ENCODE results near the gene SLC11A1. TPM values are rescaled to one million over a fixed set of nuclear protein-coding genes. Genes with fewer than 3 reads are reported as not detected.
A peak's percentile ranks its signal among the peaks of the same experiment; 100 is the strongest.

SLC11A1 gene
- total RNA-seq, 2 donors from 2014 or later, result 1.1 to 1.8 TPM

GRCh38 chr2:218389333-218390150, 7.5 kb downstream of the SLC11A1 start:
- no peak for DNase-seq
- intact Hi-C loops (cut with DNase I), result loop anchor here (5.0 kb wide), 1 partner anchor 87 kb away; no protein-coding TSS in a partner anchor
- Histone ChIP-seq H3K9me3 (no peaks in the 10 kb centered on the region), H3K4me3 (no peak overlapping the region), H3K27ac (no peak overlapping the region), H3K4me1 (no peaks in the 10 kb centered on the region), H3K27me3 (no peaks in the 10 kb centered on the region), H3K36me3 (no peaks in the 10 kb centered on the region), H3K9ac (ENCODE audit: low read depth in 2 of 2, low read length in 2 of 2) (no peak overlapping the region)
- no peak for TF ChIP-seq CTCF (IDR thresholded peaks at IDR 0.05)

DNA sequence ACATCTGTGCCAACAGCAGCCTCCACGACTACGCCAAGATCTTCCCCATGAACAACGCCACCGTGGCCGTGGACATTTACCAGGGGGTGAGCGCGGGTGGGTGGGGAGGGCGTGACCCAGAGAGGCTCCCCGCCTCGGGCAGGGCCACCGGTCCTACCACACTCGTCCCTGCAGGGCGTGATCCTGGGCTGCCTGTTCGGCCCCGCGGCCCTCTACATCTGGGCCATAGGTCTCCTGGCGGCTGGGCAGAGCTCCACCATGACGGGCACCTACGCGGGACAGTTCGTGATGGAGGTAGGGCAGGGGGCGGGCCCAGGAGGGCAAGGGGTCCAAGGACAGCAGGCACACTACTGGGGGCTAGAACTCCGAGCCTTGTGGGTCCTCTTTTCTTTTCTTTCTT, 9.1 kb downstream of the SLC11A1 start:
- TF ChIP-seq CTCF (IDR thresholded peaks at IDR 0.05), result no peak
- Histone ChIP-seq H3K9ac (ENCODE audit: low read depth in 2 of 2, low read length in 2 of 2) (no peak overlapping the region), H3K4me3 (no peak overlapping the region), H3K27me3 (no peaks in the 10 kb centered on the region), H3K4me1 (peaks cover 4% of the 10 kb centered on the region), H3K36me3 (no peaks in the 10 kb centered on the region), H3K27ac (no peak overlapping the region), H3K9me3 (no peaks in the 10 kb centered on the region)
- no peak for DNase-seq
- intact Hi-C loops (cut with DNase I), result loop anchor here (5.0 kb wide), 1 partner anchor 89 kb away; no protein-coding TSS in a partner anchor

DNA sequence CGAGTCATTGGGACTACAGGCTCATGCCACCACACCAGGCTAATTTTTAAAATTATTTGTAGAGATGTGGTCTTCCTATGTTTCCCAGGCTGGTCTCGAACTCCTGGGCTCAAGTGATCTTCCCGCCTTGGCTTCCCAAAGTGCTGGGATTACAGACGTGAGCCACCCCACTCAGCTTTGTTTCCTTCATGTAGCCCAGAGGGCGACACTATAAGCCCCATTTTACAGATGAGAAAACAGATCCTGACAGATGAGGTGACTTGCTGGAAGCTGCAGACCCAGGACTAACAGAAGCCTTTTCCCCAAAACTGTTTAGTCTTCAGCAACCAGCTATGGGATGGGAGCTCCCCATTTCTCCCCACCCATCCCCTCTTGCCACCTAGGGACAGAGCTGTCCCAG, 10.4 kb downstream of the SLC11A1 start:
- no peak overlapping the region for H3K9ac ChIP-seq (ENCODE audit: low read depth in 2 of 2, low read length in 2 of 2)
- no peak for DNase-seq
- peaks cover 4% of the 10 kb centered on the region for H3K4me1 ChIP-seq
- no peak overlapping the region for H3K4me3 ChIP-seq
- intact Hi-C loops (cut with DNase I), result loop anchor here (5.0 kb wide), 1 partner anchor 90 kb away; no protein-coding TSS in a partner anchor
- no peaks in the 10 kb centered on the region for H3K36me3 ChIP-seq
- no peak overlapping the region for H3K27ac ChIP-seq
- H3K27me3 ChIP-seq, result no peaks in the 10 kb centered on the region
- TF ChIP-seq CTCF (IDR thresholded peaks at IDR 0.05), result no peak
- H3K9me3 ChIP-seq, result no peaks in the 10 kb centered on the region

DNA sequence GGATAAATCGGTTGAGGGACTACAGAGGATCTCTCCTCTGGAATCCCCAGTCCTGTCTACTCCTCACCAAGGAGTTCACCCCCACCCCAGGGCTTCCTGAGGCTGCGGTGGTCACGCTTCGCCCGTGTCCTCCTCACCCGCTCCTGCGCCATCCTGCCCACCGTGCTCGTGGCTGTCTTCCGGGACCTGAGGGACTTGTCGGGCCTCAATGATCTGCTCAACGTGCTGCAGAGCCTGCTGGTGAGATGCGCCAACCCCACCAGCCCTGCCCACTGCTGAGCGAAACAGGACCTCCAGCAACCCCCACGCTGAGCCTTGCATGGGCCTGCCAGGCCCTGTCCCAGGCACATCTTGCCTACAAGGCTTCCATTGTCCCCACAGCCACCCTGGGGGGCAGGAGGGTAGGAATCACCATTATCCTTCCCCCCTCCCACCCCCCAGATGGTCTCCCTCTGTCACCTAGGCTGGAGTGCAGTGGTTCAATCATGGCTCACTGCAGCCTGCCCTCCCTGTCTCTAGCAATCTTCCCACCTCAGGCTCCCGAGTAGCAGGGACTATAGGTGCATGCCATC, 10.9 kb downstream of the SLC11A1 start:
- Histone ChIP-seq H3K9ac (ENCODE audit: low read depth in 2 of 2, low read length in 2 of 2) (no peak overlapping the region), H3K36me3 (no peaks in the 10 kb centered on the region), H3K27me3 (no peaks in the 10 kb centered on the region), H3K4me3 (no peak overlapping the region), H3K9me3 (no peaks in the 10 kb centered on the region), H3K4me1 (peaks cover 4% of the 10 kb centered on the region), H3K27ac (no peak overlapping the region)
- TF ChIP-seq CTCF (IDR thresholded peaks at IDR 0.05), result no peak
- DNase-seq, result no peak
- intact Hi-C loops (cut with DNase I), result loop anchor here (5.0 kb wide), 1 partner anchor 91 kb away; no protein-coding TSS in a partner anchor

GRCh38 chr2:218393750-218394290, 11.7 kb downstream of the SLC11A1 start:
- no peaks in the 10 kb centered on the region for H3K27me3 ChIP-seq

More at GRCh38 chr2:218393750-218394290, 11.7 kb downstream of the SLC11A1 start:
- no peak overlapping the region for H3K9ac ChIP-seq (ENCODE audit: low read depth in 2 of 2, low read length in 2 of 2)
- intact Hi-C loops (cut with DNase I), result loop anchor here (5.0 kb wide), 1 partner anchor 92 kb away; no protein-coding TSS in a partner anchor
- peak; percentile 72 for DNase-seq
- no peak overlapping the region for H3K4me3 ChIP-seq
- no peak overlapping the region for H3K27ac ChIP-seq
- H3K36me3 ChIP-seq, result no peaks in the 10 kb centered on the region
- peaks cover 4% of the 10 kb centered on the region for H3K4me1 ChIP-seq
- no peak for TF ChIP-seq CTCF (IDR thresholded peaks at IDR 0.05)
- no peaks in the 10 kb centered on the region for H3K9me3 ChIP-seq
